Esophagus muscularis mucosa (tissue), 4 donors: ENCODE results near the gene CAMK1D.

ENCODE experiments used
- CTCF ChIP-seq, 3 experiments: fragments of 200-600 bp in 2 of 3; fragments of 450-650 bp in 1 of 3; sonication (generic) in 2 of 3; IDR thresholded peaks; one replicate each; pipeline ENCODE4 v1.5.1; 2017 to 2019; ENCODE audit warnings: antibody characterized with exemption in 3 of 3, mild to moderate bottlenecking in 2 of 3, moderate library complexity in 1 of 3
- EP300 ChIP-seq: sonication (generic); formaldehyde crosslinking; IDR thresholded peaks from one replicate; pipeline ENCODE4 v1.6.1; 2017; ENCODE audit warnings: antibody characterized with exemption
- POLR2A ChIP-seq: fragments of 450-650 bp; IDR thresholded peaks from one replicate; pipeline ENCODE4 v1.6.1; 2017; ENCODE audit warnings: antibody characterized with exemption, moderate library complexity, mild to moderate bottlenecking, low read depth
- POLR2AphosphoS5 ChIP-seq, 2 donors: sonication (generic); formaldehyde crosslinking; IDR thresholded peaks; one replicate each; pipeline ENCODE4 v1.6.1; 2017; ENCODE audit warnings: antibody characterized with exemption in 2 of 2

GRCh38 chr10:12351889-12352288 is 2.5 kb downstream of the CAMK1D start:
- TF ChIP-seq POLR2A, result no peak
- no peak for TF ChIP-seq POLR2AphosphoS5 (IDR thresholded peaks at IDR 0.05)
- TF ChIP-seq CTCF (IDR thresholded peaks at IDR 0.05), result no peak
- no peak for TF ChIP-seq EP300
